K562 (cell line): ENCODE measurements around the gene SRPX. TPM values are rescaled to one million over a fixed set of nuclear protein-coding genes. Genes with fewer than 3 reads are reported as not detected.

ENCODE experiments used
- ATAC-seq: fragments of 200-7000 bp; cut with Tn5 transposase; 3 replicates; pipeline ENCODE4 v1.9.1; 2020; ENCODE audit warnings: moderate library complexity
- BruUV-seq: library from RNA; stranded (reverse); fragments of 400-500 nt; replicated peaks from 2 replicates; lab custom pipeline; 2021; lab: Mats Ljungman, UMichigan
- CTCF ChIA-PET: fragments of 300-600 bp; formaldehyde crosslinking; extraction: SDS; loops from one replicate; lab custom pipeline; 2021; ENCODE audit warnings: low intra/inter-chr PET ratio; lab: Yijun Ruan, JAX
- POLR2A ChIA-PET: fragments of 300-600, 350-650 bp; sonication (Branson Sonifier 250); formaldehyde crosslinking; extraction: SDS; loops from one replicate; lab custom pipeline; 2021; ENCODE audit warnings: antibody characterized with exemption, inconsistent platforms; lab: Yijun Ruan, JAX
- DNase-seq, 4 experiments: peaks; one replicate each; pipeline versions ENCODE4 v3.0.0 to v3.0.0-alpha.2; 2011 to 2018; ENCODE audit warnings: low spot score in 3 of 4, mixed read lengths in 3 of 4; ENCODE audit errors: extremely low read depth in 1 of 4
- FAIRE-seq: peaks from 2 replicates; lab custom pipeline; 2011; peaks lifted over from hg19 to GRCh38; lab: Jason Lieb, UNC
- H2AFZ ChIP-seq: 2 replicates; pipeline ENCODE4 v1.6.0; 2011; ENCODE audit warnings: low read depth, low read length, control low read depth, inconsistent platforms
- H3K27ac ChIP-seq: fragments of 200-600 bp; 3 replicates; pipeline ENCODE4 v1.8.0; 2011; ENCODE audit warnings: low read depth, mild to moderate bottlenecking, control low read depth, inconsistent platforms, low read length, moderate library complexity, mixed read lengths; ENCODE audit errors: extremely low read depth
- H3K27me3 ChIP-seq, 2 experiments: fragments of 300-600 bp in 1 of 2; 2 replicates in 1 of 2; 3 replicates in 1 of 2; pipeline versions ENCODE4 v1.6.0 to v1.8.0; 2011; ENCODE audit warnings: inconsistent platforms in 2 of 2, low read length in 2 of 2, mild to moderate bottlenecking in 1 of 2, mixed read lengths in 1 of 2, moderate library complexity in 1 of 2; ENCODE audit not compliant: control insufficient read depth in 2 of 2, insufficient read depth in 2 of 2
- H3K36me3 ChIP-seq: fragments of 300-600 bp; 3 replicates; pipeline ENCODE4 v1.8.0; 2011; ENCODE audit warnings: mild to moderate bottlenecking, low read length, inconsistent platforms; ENCODE audit not compliant: control insufficient read depth, insufficient read depth
- H3K4me1 ChIP-seq, 2 experiments: fragments of 200-600 bp in 1 of 2; replicated peaks in 1 of 2; 2 replicates in 1 of 2; 3 replicates in 1 of 2; pipeline versions ENCODE4 v1.5.1 to v1.8.0; 2011; ENCODE audit warnings: inconsistent platforms in 2 of 2, low read length in 2 of 2, mild to moderate bottlenecking in 1 of 2, mixed read lengths in 1 of 2, moderate library complexity in 1 of 2; ENCODE audit not compliant: control insufficient read depth in 2 of 2, insufficient read depth in 2 of 2
- H3K4me2 ChIP-seq: 2 replicates; pipeline ENCODE4 v1.6.1; 2011; ENCODE audit warnings: low read length, control low read depth, inconsistent platforms, mixed read lengths; ENCODE audit not compliant: insufficient read depth
- H3K4me3 ChIP-seq: fragments of 200-600 bp; sonication (generic), shearing (Covaris generic); 2 replicates; pipeline ENCODE4 v1.5.1; 2016; ENCODE audit warnings: control low read depth, inconsistent platforms
- H3K79me2 ChIP-seq: fragments of 200-600 bp; 3 replicates; pipeline ENCODE4 v1.8.0; 2011; ENCODE audit warnings: low read length, inconsistent platforms; ENCODE audit not compliant: control insufficient read depth, insufficient read depth
- H3K9ac ChIP-seq, 2 experiments: 2 replicates each; pipeline versions ENCODE4 v1.6.0 to v1.6.1; 2011; ENCODE audit warnings: low read depth in 2 of 2, low read length in 2 of 2, control low read depth in 1 of 2, inconsistent platforms in 1 of 2, mild to moderate bottlenecking in 1 of 2, mixed read lengths in 1 of 2; ENCODE audit not compliant: insufficient read depth in 1 of 2
- H3K9me1 ChIP-seq: one replicate; pipeline ENCODE4 v1.6.0; 2011; ENCODE audit warnings: inconsistent platforms, mild to moderate bottlenecking, low read length, moderate library complexity; ENCODE audit not compliant: control insufficient read depth, insufficient read depth
- H3K9me3 ChIP-seq: replicated peaks from 2 replicates; pipeline ENCODE4 v1.5.1; 2011; ENCODE audit warnings: low read depth, low read length, inconsistent platforms; ENCODE audit not compliant: control insufficient read depth, insufficient read depth
- H4K20me1 ChIP-seq: replicated peaks from 2 replicates; pipeline ENCODE4 v1.6.1; 2011; ENCODE audit warnings: low read length, inconsistent platforms, mixed read lengths; ENCODE audit not compliant: control insufficient read depth, insufficient read depth
- ETS1 ChIP-seq: conservative IDR thresholded peaks from 2 replicates; pipeline ENCODE4 v1.6.1; 2011; ENCODE audit warnings: low read depth, mild to moderate bottlenecking, low read length; ENCODE audit not compliant: control insufficient read depth
- ETV6 ChIP-seq, 3 experiments: fragments of 150-350 bp in 1 of 3; sonication (generic) in 1 of 3; formaldehyde crosslinking in 1 of 3; IDR thresholded peaks; 2 replicates each; pipeline versions ENCODE4 v1.6.1 to v1.8.0; 2014 to 2022; ENCODE audit warnings: borderline replicate concordance in 2 of 3, low read depth in 2 of 3, antibody characterized with exemption in 1 of 3, low read length in 1 of 3, mild to moderate bottlenecking in 1 of 3, missing genetic modification reagents in 1 of 3
- HEY1 ChIP-seq: fragments of 250-450 bp; sonication (Bioruptor Pico); IDR thresholded peaks from 2 replicates; pipeline ENCODE4 v1.5.0; 2020; ENCODE audit warnings: mild to moderate bottlenecking, moderate library complexity, borderline replicate concordance
- KAT2B ChIP-seq: IDR thresholded peaks from one replicate; pipeline ENCODE4 v1.6.1; 2012; ENCODE audit warnings: low read depth, mild to moderate bottlenecking, control low read depth, inconsistent platforms, low read length, moderate library complexity
- MGA ChIP-seq: fragments of 450-650 bp; IDR thresholded peaks from 2 replicates; pipeline ENCODE4 v1.6.1; 2016; ENCODE audit warnings: mild to moderate bottlenecking, moderate library complexity
- PHF20 ChIP-seq: fragments of 450-650 bp; IDR thresholded peaks from 2 replicates; pipeline ENCODE4 v1.6.1; 2018; ENCODE audit not compliant: partially characterized antibody
- POLR2H ChIP-seq: IDR thresholded peaks from 2 replicates; pipeline ENCODE4 v1.6.1; 2016; ENCODE audit warnings: missing genetic modification characterization, low read depth, mild to moderate bottlenecking, control low read depth, missing compliant biosample characterization, moderate library complexity
- TEAD2 ChIP-seq: fragments of 450-650 bp; IDR thresholded peaks from 2 replicates; pipeline ENCODE4 v1.6.1; 2016; ENCODE audit warnings: missing genetic modification characterization, control low read depth, missing compliant biosample characterization
- ZNF165 ChIP-seq: fragments of 250-450 bp; sonication (Bioruptor Pico); IDR thresholded peaks from 2 replicates; pipeline ENCODE4 v1.4.0; 2020; ENCODE audit warnings: borderline replicate concordance
- ZNF586 ChIP-seq: fragments of 450-650 bp; formaldehyde crosslinking; conservative IDR thresholded peaks from 2 replicates; pipeline ENCODE4 v1.4.0; 2020; ENCODE audit warnings: mild to moderate bottlenecking, moderate library complexity
- WGBS: fragments of 100-300 bp; shearing (Covaris generic); methylation state at CpG from one replicate; pipeline ENCODE4 v1.1.6; 2016; ENCODE audit warnings: low coverage, mixed read lengths; ENCODE audit not compliant: insufficient coverage; ENCODE audit errors: missing lambda C conversion rate; 5-methylcytosine and 5-hydroxymethylcytosine counted together
- in situ Hi-C: fragments of 300-500 bp; cut with MboI; formaldehyde crosslinking; loops from 4 replicates; pipeline ENCODE4 v1.15.0; 2018; ENCODE audit warnings: inconsistent platforms, mixed read lengths
- intact Hi-C: fragments of 100-400 bp; cut with micrococcal nuclease; formaldehyde crosslinking; loops from 2 replicates; pipeline ENCODE4 v1.14.2; 2022
- polyA plus RNA-seq, 8 experiments: library from polyadenylated mRNA; depleted of rRNA in 4 of 8; stranded (reverse) in 5 of 8; unstranded in 3 of 8; fragments of >200 nt; fragmentation: Nextera tagmentation in 2 of 8; fragmentation: Illumina TruSeq in 1 of 8; extraction: Ambion mirVana in 2 of 8; extraction: Trizol in 1 of 8; gene quantifications; 2 replicates each; pipeline versions ENCODE4 v1.2.1 to v1.2.3, GENCODE V29; 2011 to 2014; ENCODE audit warnings: inconsistent platforms in 1 of 8, missing spikeins in 1 of 8
- total RNA-seq, 7 experiments: library from RNA; depleted of rRNA in 6 of 7; stranded (reverse); fragments of >200 nt in 6 of 7; fragmentation: Illumina TruSeq in 2 of 7; extraction: Trizol in 2 of 7; gene quantifications; 2 replicates each; pipeline versions ENCODE4 v1.2.1 to v1.2.3, GENCODE V29; 2011 to 2021; ENCODE audit warnings: low replicate concordance in 1 of 7

The SRPX gene
- total and polyA plus RNA-seq, 9 of the 15 experiments (the other 6 are each of a cell fraction or from before 2014, with no cell fraction given): 0.11 to 0.77 (median 0.38) TPM; not detected in 2

GRCh38 chrX:38108364-38108763 is 112.3 kb downstream of the SRPX start:
- H3K27me3 ChIP-seq: no peaks in the 10 kb centered on the region
- BruUV-seq: no TSS peak
- no peak overlapping the region for H3K27ac ChIP-seq
- WGBS: 27% methylated on average over 6 of the region's 6 CpGs
- intact Hi-C loops (no loop called here), in situ Hi-C loops (no loop called here)
- H3K79me2 ChIP-seq: no peaks in the 10 kb centered on the region
- no peaks in the 10 kb centered on the region for H3K36me3 ChIP-seq
- no peak for DNase-seq
- H2AFZ ChIP-seq: no peak overlapping the region
- H3K4me2 ChIP-seq: no peak overlapping the region
- no peaks in the 10 kb centered on the region for H3K9me3 ChIP-seq
- no peak overlapping the region for H3K4me3 ChIP-seq
- H4K20me1 ChIP-seq: no peaks in the 10 kb centered on the region
- H3K9me1 ChIP-seq: no peaks in the 10 kb centered on the region
- no peak for FAIRE-seq
- ChIA-PET CTCF (no interaction called here), POLR2A (no interaction called here)
- no peak overlapping the region for H3K9ac ChIP-seq
- ATAC-seq: no peak
- peaks cover 0 to 3% of the 10 kb centered on the region in 2 experiments; a peak in 2 of 5 replicates for H3K4me1 ChIP-seq
- no peak for TF ChIP-seq ZNF165 (CRISPR knock-in tag)
- TF ChIP-seq KAT2B: no peak
- no peak for TF ChIP-seq POLR2H (tag)
- no peak for TF ChIP-seq HEY1 (CRISPR knock-in tag)
- TF ChIP-seq ETV6 (IDR thresholded peaks at IDR 0.05; ENCODE audit: borderline replicate concordance in 1 of 2, low read depth in 2 of 2, low read length in 1 of 2): no peak
- TF ChIP-seq ETV6 (CRISPR knock-in tag; IDR thresholded peaks at IDR 0.05; ENCODE audit: borderline replicate concordance): no peak
- TF ChIP-seq ETS1: no peak
- TF ChIP-seq PHF20: no peak
- TF ChIP-seq MGA: no peak
- TF ChIP-seq ZNF586 (CRISPR knock-in tag): no peak
- TF ChIP-seq TEAD2 (tag): no peak
